Esophagus muscularis mucosa (tissue), 4 donors: ENCODE measurements around the gene MPI. TPM values are rescaled to one million over a fixed set of nuclear protein-coding genes. Genes with fewer than 3 reads are reported as not detected.

Experiments
- DNase-seq: peaks from one replicate; pipeline ENCODE4 v3.0.0-alpha.2; 2017; ENCODE audit errors: extremely low spot score
- H3K27ac ChIP-seq, 4 donors: fragments of 200-600 bp; sonication (generic); replicated peaks in 1 of 4; 1 replicate in 3 of 4; 2 replicates in 1 of 4; pipeline ENCODE4 v1.5.1; 2016 to 2019; ENCODE audit warnings: mild to moderate bottlenecking in 1 of 4
- H3K27me3 ChIP-seq, 4 donors: fragments of 200-600 bp; sonication (generic); one replicate each; pipeline versions ENCODE4 v1.5.1 to v1.6.0; 2016 to 2019
- H3K36me3 ChIP-seq, 4 donors: fragments of 200-600 bp; sonication (generic); one replicate each; pipeline ENCODE4 v1.5.1; 2016 to 2019
- H3K4me1 ChIP-seq, 4 donors: fragments of 200-600 bp; sonication (generic); one replicate each; pipeline ENCODE4 v1.5.1; 2016 to 2019
- H3K4me3 ChIP-seq, 4 donors: fragments of 200-600 bp; sonication (generic); 1 replicate in 2 of 4; 2 replicates in 2 of 4; pipeline ENCODE4 v1.5.1; 2016 to 2019; ENCODE audit warnings: mild to moderate bottlenecking in 4 of 4, moderate library complexity in 1 of 4
- H3K9me3 ChIP-seq, 4 donors: fragments of 200-600 bp; sonication (generic); 1 replicate in 3 of 4; 2 replicates in 1 of 4; pipeline ENCODE4 v1.5.1; 2016 to 2019
- EP300 ChIP-seq: sonication (generic); formaldehyde crosslinking; IDR thresholded peaks from one replicate; pipeline ENCODE4 v1.6.1; 2017; ENCODE audit warnings: antibody characterized with exemption
- POLR2A ChIP-seq: fragments of 450-650 bp; IDR thresholded peaks from one replicate; pipeline ENCODE4 v1.6.1; 2017; ENCODE audit warnings: antibody characterized with exemption, moderate library complexity, mild to moderate bottlenecking, low read depth
- POLR2AphosphoS5 ChIP-seq, 2 donors: sonication (generic); formaldehyde crosslinking; IDR thresholded peaks; one replicate each; pipeline ENCODE4 v1.6.1; 2017; ENCODE audit warnings: antibody characterized with exemption in 2 of 2
- WGBS: methylation state at CpG from one replicate; pipeline ENCODE4 v1.1.5; 2018; 5-methylcytosine and 5-hydroxymethylcytosine counted together
- intact Hi-C: fragments of 100-400 bp; cut with DNase I; formaldehyde crosslinking; loops from one replicate; pipeline ENCODE4 v1.15.1; 2023
- total RNA-seq, 4 donors: library from RNA; depleted of rRNA; stranded (reverse); fragments of >200 nt; gene quantifications; one replicate each; pipeline versions ENCODE4 v1.1.0 to v1.2.1, GENCODE V29; 2016
- TF ChIP-seq, protein P1 (sequence below), 3 experiments: fragments of 200-600 bp in 2 of 3; fragments of 450-650 bp in 1 of 3; sonication (generic) in 2 of 3; IDR thresholded peaks; one replicate each; pipeline ENCODE4 v1.5.1; 2017 to 2019; ENCODE audit warnings: antibody characterized with exemption in 3 of 3, mild to moderate bottlenecking in 2 of 3, moderate library complexity in 1 of 3

The MPI gene
- total RNA-seq, 4 donors from 2014 or later = 37.4 to 50.7 (median 44.0) TPM

DNA sequence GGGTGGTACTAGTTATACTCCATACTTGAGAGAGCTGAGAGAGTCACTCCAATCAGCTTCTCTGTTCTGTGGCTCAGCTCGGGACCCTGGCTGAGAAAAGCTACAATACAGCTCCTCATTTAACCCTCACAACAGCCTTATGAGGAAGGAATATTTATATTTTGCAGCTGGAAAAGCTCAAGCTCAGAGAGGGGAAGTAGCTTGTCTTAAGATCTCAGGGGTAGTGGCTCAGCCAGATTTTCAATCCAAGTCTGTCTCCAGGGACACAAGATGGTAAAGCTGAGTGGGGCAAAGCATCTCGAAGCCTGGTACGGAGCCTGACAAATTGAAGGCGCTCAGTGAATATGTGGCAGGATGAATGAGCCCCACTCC lies 31.5 kb upstream of the MPI start:
- 68% methylated on average over 4 of the region's 4 CpGs for WGBS
- Histone ChIP-seq H3K4me3 (no peak overlapping the region), H3K36me3 (peaks cover 10 to 18% (median 14%) of the 10 kb centered on the region in 4 donors), H3K9me3 (no peaks in the 10 kb centered on the region), H3K27ac (no peak overlapping the region), H3K27me3 (no peaks in the 10 kb centered on the region), H3K4me1 (peaks cover 43 to 55% (median 48%) of the 10 kb centered on the region in 4 donors)
- no peak for DNase-seq
- intact Hi-C loops = no loop called here
- TF ChIP-seq, protein P1, sequence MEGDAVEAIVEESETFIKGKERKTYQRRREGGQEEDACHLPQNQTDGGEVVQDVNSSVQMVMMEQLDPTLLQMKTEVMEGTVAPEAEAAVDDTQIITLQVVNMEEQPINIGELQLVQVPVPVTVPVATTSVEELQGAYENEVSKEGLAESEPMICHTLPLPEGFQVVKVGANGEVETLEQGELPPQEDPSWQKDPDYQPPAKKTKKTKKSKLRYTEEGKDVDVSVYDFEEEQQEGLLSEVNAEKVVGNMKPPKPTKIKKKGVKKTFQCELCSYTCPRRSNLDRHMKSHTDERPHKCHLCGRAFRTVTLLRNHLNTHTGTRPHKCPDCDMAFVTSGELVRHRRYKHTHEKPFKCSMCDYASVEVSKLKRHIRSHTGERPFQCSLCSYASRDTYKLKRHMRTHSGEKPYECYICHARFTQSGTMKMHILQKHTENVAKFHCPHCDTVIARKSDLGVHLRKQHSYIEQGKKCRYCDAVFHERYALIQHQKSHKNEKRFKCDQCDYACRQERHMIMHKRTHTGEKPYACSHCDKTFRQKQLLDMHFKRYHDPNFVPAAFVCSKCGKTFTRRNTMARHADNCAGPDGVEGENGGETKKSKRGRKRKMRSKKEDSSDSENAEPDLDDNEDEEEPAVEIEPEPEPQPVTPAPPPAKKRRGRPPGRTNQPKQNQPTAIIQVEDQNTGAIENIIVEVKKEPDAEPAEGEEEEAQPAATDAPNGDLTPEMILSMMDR (IDR thresholded peaks at IDR 0.05) = no peak
- TF ChIP-seq EP300 = no peak
- TF ChIP-seq POLR2A = no peak
- no peak for TF ChIP-seq POLR2AphosphoS5 (IDR thresholded peaks at IDR 0.05)

DNA sequence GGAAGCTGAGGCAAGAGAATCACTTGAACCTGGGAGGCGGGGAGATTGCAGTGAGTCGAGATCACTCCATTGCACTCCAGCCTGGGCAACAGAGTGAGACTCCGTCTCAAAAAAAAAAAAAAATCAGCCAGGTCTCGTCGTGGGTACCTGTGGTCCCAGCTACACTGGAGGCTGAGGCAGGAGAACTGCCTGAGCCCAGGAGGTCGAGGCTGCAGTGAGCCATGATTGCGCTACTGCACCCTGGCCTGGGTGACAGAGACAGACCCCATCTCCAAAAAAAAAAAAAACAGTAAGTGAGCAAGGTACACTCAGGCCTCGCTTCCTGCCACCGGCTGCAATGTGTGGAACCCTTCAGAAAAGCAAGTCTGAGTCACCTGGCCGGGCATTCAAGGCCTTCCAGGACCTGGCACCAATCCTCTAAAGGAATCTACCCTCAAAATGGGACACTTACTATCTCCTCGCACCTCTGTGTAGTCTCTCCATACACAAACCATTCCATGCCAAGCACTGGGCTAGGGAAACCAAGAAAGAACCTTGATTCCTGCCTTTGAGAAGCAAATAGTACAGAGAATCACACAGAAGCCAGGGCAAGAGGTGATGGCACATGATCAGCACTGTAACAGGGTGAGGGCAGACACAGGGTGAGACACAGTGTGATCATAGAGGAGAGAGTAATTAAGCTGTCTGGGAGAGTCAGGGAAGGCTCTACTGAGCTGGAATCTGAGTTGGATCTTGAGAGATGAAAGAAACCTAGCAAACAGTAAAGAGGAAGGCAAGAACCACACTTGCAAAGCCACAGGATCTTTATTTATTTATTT lies 26.4 kb upstream of the MPI start:
- no peak for DNase-seq
- Histone ChIP-seq H3K27me3 (no peaks in the 10 kb centered on the region), H3K4me3 (no peak overlapping the region), H3K27ac (peak overlapping the region; percentile 8 to 63 (median 42)), H3K36me3 (peaks cover 0 to 7% (median 3%) of the 10 kb centered on the region in 4 donors), H3K9me3 (no peaks in the 10 kb centered on the region), H3K4me1 (peaks cover 63 to 73% (median 68%) of the 10 kb centered on the region in 4 donors)
- WGBS = 68% methylated on average over 11 of the region's 11 CpGs
- TF ChIP-seq POLR2A (no peak), POLR2AphosphoS5 (IDR thresholded peaks at IDR 0.05) (peak in 1 of 2 donors; percentile 37), EP300 (no peak)
- TF ChIP-seq, protein P1 (IDR thresholded peaks at IDR 0.05) = no peak
- intact Hi-C loops = loop anchor here (5.0 kb wide), 1 partner anchor 39 kb away; no protein-coding TSS in a partner anchor

DNA sequence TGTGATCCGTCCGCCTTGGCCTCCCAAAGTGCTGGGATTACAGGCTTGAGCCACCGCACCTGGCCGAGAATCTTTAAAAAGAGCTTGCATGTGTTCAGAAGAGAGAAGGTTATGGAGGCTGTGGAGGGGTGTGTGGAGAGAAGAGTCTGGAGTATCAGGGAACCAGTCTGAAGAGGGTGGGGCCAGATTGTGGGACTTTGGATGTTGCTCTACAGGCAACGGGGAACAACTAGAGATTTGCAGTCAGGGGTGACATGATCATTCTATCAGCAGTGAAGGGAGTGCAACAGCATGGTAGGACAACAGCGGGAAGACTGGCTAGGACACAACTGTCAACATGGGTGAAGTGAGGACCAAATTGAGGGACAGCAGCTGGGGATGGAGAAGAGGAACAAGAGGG lies 25.5 kb upstream of the MPI start:
- peaks cover 0 to 7% (median 3%) of the 10 kb centered on the region in 4 donors for H3K36me3 ChIP-seq
- peak overlapping the region in 2 of 4 donors; percentile 38 to 63 for H3K27ac ChIP-seq
- peaks cover 65 to 73% (median 69%) of the 10 kb centered on the region in 4 donors for H3K4me1 ChIP-seq
- TF ChIP-seq POLR2A = no peak
- no peak for TF ChIP-seq EP300
- TF ChIP-seq, protein P1 (IDR thresholded peaks at IDR 0.05) = no peak
- H3K4me3 ChIP-seq = no peak overlapping the region
- H3K27me3 ChIP-seq = no peaks in the 10 kb centered on the region
- no peak for DNase-seq
- no peaks in the 10 kb centered on the region for H3K9me3 ChIP-seq
- 83% methylated on average over 6 of the region's 6 CpGs for WGBS
- intact Hi-C loops = loop anchor here (5.0 kb wide), 1 partner anchor 38 kb away; no protein-coding TSS in a partner anchor

DNA sequence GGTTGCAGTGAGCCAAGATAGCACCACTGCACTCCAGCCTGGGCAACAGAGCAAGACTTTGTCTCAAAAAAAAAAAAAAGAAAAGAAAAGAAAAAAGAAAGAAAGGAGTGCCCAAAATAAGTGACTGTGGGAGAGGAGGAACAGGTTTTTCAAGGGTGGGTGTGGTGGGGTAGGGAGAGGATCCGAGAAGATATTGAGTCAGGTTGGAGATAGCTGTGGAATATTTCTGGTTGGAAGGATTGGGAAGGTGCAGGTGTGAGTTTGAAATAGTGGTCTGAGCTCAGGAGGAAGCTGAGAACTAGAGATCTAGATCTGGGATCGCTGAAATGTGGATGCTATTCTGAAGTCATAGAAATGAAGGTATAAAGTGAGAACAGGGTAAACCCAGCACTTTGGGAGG lies 24.5 kb upstream of the MPI start:
- TF ChIP-seq, protein P1 (IDR thresholded peaks at IDR 0.05) = no peak
- TF ChIP-seq EP300 (no peak), POLR2AphosphoS5 (IDR thresholded peaks at IDR 0.05) (no peak), POLR2A (no peak)
- WGBS = 91% methylated on average over 2 of the region's 2 CpGs
- peaks cover 0 to 7% (median 3%) of the 10 kb centered on the region in 4 donors for H3K36me3 ChIP-seq
- intact Hi-C loops = no loop called here
- H3K27me3 ChIP-seq = no peaks in the 10 kb centered on the region
- no peaks in the 10 kb centered on the region for H3K9me3 ChIP-seq
- H3K4me1 ChIP-seq = peaks cover 66 to 73% (median 70%) of the 10 kb centered on the region in 4 donors
- H3K27ac ChIP-seq = peak overlapping the region in 1 of 4 donors; percentile 13
- no peak overlapping the region for H3K4me3 ChIP-seq
- no peak for DNase-seq
